CD4-positive, alpha-beta memory T cell (primary cell): ENCODE measurements around the gene LRP1. TPM values are rescaled to one million over a fixed set of nuclear protein-coding genes. Genes with fewer than 3 reads are reported as not detected.

Experiments used
- CTCF ChIA-PET: fragments of 350-600 bp; sonication (Branson Sonifier 250); formaldehyde crosslinking; loops from one replicate; lab custom pipeline; 2021; ENCODE audit warnings: inconsistent platforms; ENCODE audit not compliant: partially characterized antibody; lab: Charles Lee
- POLR2A ChIA-PET: fragments of 350-600 bp; sonication (Branson Sonifier 250); formaldehyde crosslinking; loops from one replicate; lab custom pipeline; 2021; ENCODE audit not compliant: partially characterized antibody; lab: Charles Lee
- DNase-seq, 5 donors: peaks; one replicate each; pipeline versions ENCODE4 v3.0.0 to v3.0.0-alpha.2; 2020 to 2022; ENCODE audit warnings: mixed read lengths in 1 of 5
- H3K27ac ChIP-seq: one replicate; pipeline ENCODE4 v1.7.0; 2013; ENCODE audit warnings: low read depth, low read length
- H3K27me3 ChIP-seq: 2 replicates; pipeline ENCODE4 v1.7.0; 2013; ENCODE audit warnings: mild to moderate bottlenecking, low read length, moderate library complexity; ENCODE audit not compliant: insufficient read depth
- H3K36me3 ChIP-seq: 2 replicates; pipeline ENCODE4 v1.7.0; 2013; ENCODE audit warnings: mild to moderate bottlenecking, low read length, moderate library complexity; ENCODE audit not compliant: insufficient read depth
- H3K4me1 ChIP-seq: 2 replicates; pipeline ENCODE4 v1.7.0; 2013; ENCODE audit warnings: mild to moderate bottlenecking, low read length, moderate library complexity; ENCODE audit not compliant: insufficient read depth
- H3K4me3 ChIP-seq, 2 donors: one replicate each; pipeline ENCODE4 v1.7.0; 2013; ENCODE audit warnings: low read length in 2 of 2, mild to moderate bottlenecking in 1 of 2
- H3K9me3 ChIP-seq, 2 donors: one replicate each; pipeline ENCODE4 v1.7.0; 2013; ENCODE audit warnings: low read length in 2 of 2, control low read depth in 1 of 2; ENCODE audit not compliant: control insufficient read depth in 1 of 2
- H3K27ac Mint-ChIP-seq, 7 donors: one replicate each; pipeline ENCODE4 v1.8.0; 2020 to 2021; ENCODE audit warnings: mixed read lengths in 7 of 7, mild to moderate bottlenecking in 6 of 7, inconsistent platforms in 3 of 7, moderate library complexity in 3 of 7
- H3K27me3 Mint-ChIP-seq, 2 donors: one replicate each; pipeline ENCODE4 v1.8.0; 2020 to 2021; ENCODE audit warnings: mixed read lengths in 2 of 2
- H3K36me3 Mint-ChIP-seq, 2 donors: one replicate each; pipeline ENCODE4 v1.8.0; 2020 to 2021; ENCODE audit warnings: mixed read lengths in 2 of 2, inconsistent platforms in 1 of 2, mild to moderate bottlenecking in 1 of 2
- H3K4me1 Mint-ChIP-seq, 4 donors: one replicate each; pipeline ENCODE4 v1.8.0; 2020 to 2021; ENCODE audit warnings: mixed read lengths in 4 of 4, mild to moderate bottlenecking in 1 of 4
- H3K4me3 Mint-ChIP-seq, 8 donors: one replicate each; pipeline ENCODE4 v1.8.0; 2020 to 2021; ENCODE audit warnings: mixed read lengths in 8 of 8, mild to moderate bottlenecking in 7 of 8, moderate library complexity in 6 of 8, inconsistent platforms in 3 of 8
- H3K9me3 Mint-ChIP-seq, 8 donors: one replicate each; pipeline ENCODE4 v1.8.0; 2020 to 2021; ENCODE audit warnings: mixed read lengths in 8 of 8, mild to moderate bottlenecking in 5 of 8, inconsistent platforms in 3 of 8, moderate library complexity in 1 of 8
- intact Hi-C: fragments of 100-400 bp; cut with micrococcal nuclease; formaldehyde crosslinking; loops from one replicate; pipeline ENCODE4 v1.15.1; 2023
- polyA plus RNA-seq, 2 donors: library from polyadenylated mRNA; unstranded; fragments of 300-500 nt; fragmentation: Illumina TruSeq; gene quantifications; one replicate each; pipeline ENCODE4 v1.2.3, GENCODE V29; 2021
- total RNA-seq, 2 experiments: library from RNA; stranded (reverse); gene quantifications; one replicate each; pipeline ENCODE4 v1.2.3, GENCODE V29; 2021

The LRP1 gene
- total and polyA plus RNA-seq, 4 experiments from 2014 or later, result 0.38 to 11.6 (median 9.7) TPM; not detected in 1

- peak in 4 of 5 donors; percentile 29 to 60 (median 36) for DNase-seq
- H3K27me3 ChIP-seq, result no peaks in the 10 kb centered on the region
- no peaks in the 10 kb centered on the region for H3K9me3 ChIP-seq
- peak overlapping the region; percentile 94 to 99 (median 98) for H3K27ac Mint-ChIP-seq
- ChIA-PET POLR2A (interaction anchor here (1.0 to 17.6 kb wide), 7 partner anchors 8 to 329 kb away, joined by 3 to 622 read pairs (median 33); partner anchors contain the start of genes NEMP1 and STAT6), CTCF (interaction anchor here (8.9 to 11.0 kb wide), 2 partner anchors 15 to 24 kb away, joined by 109 to 184 read pairs; partner anchors contain the start of gene STAT6)
- no peaks in the 10 kb centered on the region for H3K9me3 Mint-ChIP-seq
- peak overlapping the region; percentile 97 for H3K27ac ChIP-seq
- H3K27me3 Mint-ChIP-seq, result no peaks in the 10 kb centered on the region
- H3K36me3 Mint-ChIP-seq, result peaks cover 0 to 26% of the 10 kb centered on the region in 2 donors
- H3K4me3 Mint-ChIP-seq, result peak overlapping the region; percentile 89 to 95 (median 93)
- peaks cover 31% of the 10 kb centered on the region for H3K4me1 ChIP-seq
- H3K36me3 ChIP-seq, result peaks cover under 1% of the 10 kb centered on the region
- intact Hi-C loops, result loop anchor here (1.0 to 5.0 kb wide), 4 partner anchors 22 to 761 kb away; partner anchors contain the start of genes CDK4 and CTDSP2
- H3K4me1 Mint-ChIP-seq, result peaks cover 28 to 58% (median 39%) of the 10 kb centered on the region in 4 donors
- H3K4me3 ChIP-seq, result peak overlapping the region; percentile 62 to 90
These were observed 41.7 kb upstream of the LRP1 start for GRCh38 chr12:57086493-57087009.

DNA sequence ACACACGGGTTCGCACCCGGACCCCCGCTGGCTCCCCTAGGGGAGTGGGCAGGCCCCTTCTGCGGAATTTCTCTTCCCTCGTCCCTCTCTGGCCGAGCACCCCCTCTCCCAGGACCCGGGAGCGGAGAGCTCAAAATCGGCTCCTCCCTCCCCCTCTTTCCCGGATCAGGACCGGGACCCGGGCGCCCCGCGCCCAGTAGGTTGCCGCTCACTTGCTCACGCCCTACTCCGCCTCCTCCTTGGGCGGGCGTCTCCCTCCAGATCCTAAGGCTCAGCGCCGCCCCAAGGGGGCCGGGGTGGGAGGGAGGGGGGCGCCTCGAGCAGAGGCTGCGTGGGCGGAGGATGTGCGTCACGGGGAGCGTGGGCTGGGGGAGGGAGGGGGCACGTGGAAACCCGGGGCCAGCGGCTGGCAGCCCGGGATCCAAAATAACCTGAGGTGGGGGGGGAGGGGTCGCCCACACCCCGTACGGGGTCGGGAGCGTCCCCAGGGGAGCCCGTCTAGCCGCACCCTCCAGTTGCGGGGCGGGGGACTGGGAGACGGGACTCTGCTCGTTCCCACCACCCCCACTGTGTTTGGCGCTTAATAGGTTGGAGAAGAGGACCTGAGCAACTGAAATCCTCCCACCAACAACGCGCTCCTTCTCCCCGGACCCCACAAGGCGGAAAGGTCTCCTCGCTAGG is 41.1 kb upstream of the LRP1 start:
- H3K4me3 ChIP-seq, result peak overlapping the region; percentile 90 to 91
- POLR2A ChIA-PET, result interaction anchor here (1.0 to 17.6 kb wide), 8 partner anchors 8 to 969 kb away, joined by 3 to 622 read pairs (median 20); partner anchors contain the start of genes NEMP1, STAT6 and ZC3H10
- peaks cover 37% of the 10 kb centered on the region for H3K4me1 ChIP-seq
- Mint-ChIP-seq H3K4me3 (peak overlapping the region; percentile 90 to 98 (median 95)), H3K27ac (peak overlapping the region; percentile 98 to 99 (median 99)), H3K9me3 (no peaks in the 10 kb centered on the region), H3K4me1 (peaks cover 30 to 63% (median 42%) of the 10 kb centered on the region in 4 donors), H3K27me3 (no peaks in the 10 kb centered on the region), H3K36me3 (peaks cover 0 to 29% of the 10 kb centered on the region in 2 donors)
- H3K27me3 ChIP-seq, result no peaks in the 10 kb centered on the region
- peak overlapping the region; percentile 97 for H3K27ac ChIP-seq
- CTCF ChIA-PET, result interaction anchor here (8.9 to 11.0 kb wide), 2 partner anchors 15 to 23 kb away, joined by 109 to 184 read pairs; partner anchors contain the start of gene STAT6
- peak; percentile 83 to 95 (median 84) for DNase-seq
- intact Hi-C loops, result loop anchor here (1.0 to 5.0 kb wide), 4 partner anchors 23 to 760 kb away; partner anchors contain the start of genes CDK4 and CTDSP2
- H3K36me3 ChIP-seq, result peaks cover 3% of the 10 kb centered on the region
- no peaks in the 10 kb centered on the region for H3K9me3 ChIP-seq

DNA sequence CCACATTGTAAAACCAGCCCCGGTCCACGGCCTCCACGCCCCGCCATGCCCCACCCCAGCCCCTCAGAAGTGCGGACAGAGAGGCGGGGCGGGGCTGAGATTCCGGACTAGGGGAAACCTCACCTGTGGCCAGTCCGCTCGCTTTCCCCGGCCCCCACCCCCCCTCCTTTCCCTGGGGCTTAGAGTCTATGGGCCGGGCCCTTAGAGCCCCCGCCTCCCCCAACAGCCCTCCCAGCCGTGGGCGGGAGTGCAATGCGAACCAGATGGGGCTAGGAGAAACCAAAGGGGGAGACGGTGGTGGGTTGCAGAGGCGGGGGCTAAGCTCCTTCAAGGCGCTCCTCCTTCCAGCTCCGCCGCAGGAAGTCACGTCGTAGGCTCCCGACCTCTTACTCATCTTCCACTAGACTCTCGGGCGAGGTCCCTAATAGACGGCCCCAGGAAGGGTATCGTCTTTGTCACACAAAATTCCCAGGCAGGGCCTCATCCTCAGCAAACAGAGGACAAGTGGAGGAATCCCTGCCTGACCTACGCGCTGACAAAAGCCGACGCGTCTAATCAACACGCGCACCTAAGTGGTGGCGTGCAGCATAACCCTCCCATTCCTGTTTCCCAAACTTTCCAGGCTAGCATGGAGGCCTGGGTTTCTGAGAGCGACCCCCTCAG is 40.5 kb upstream of the LRP1 start:
- intact Hi-C loops, result loop anchor here (1.0 to 5.0 kb wide), 6 partner anchors 10 to 759 kb away; partner anchors contain the start of genes CDK4, CTDSP2, NEMP1 and STAT6
- ChIA-PET POLR2A (interaction anchor here (0.6 to 17.6 kb wide), 10 partner anchors 9 to 969 kb away, joined by 3 to 622 read pairs (median 8); partner anchors contain the start of genes GLI1, LRP1, NEMP1 and SHMT2), CTCF (interaction anchor here (8.9 to 11.0 kb wide), 2 partner anchors 16 to 23 kb away, joined by 109 to 184 read pairs; partner anchors contain the start of gene STAT6)
- Histone ChIP-seq H3K36me3 (peaks cover 8% of the 10 kb centered on the region), H3K4me1 (peaks cover 44% of the 10 kb centered on the region), H3K9me3 (no peaks in the 10 kb centered on the region), H3K27me3 (no peaks in the 10 kb centered on the region), H3K27ac (peak overlapping the region; percentile 97), H3K4me3 (peak overlapping the region; percentile 90 to 91)
- Mint-ChIP-seq H3K4me3 (peak overlapping the region; percentile 90 to 98 (median 95)), H3K4me1 (peaks cover 35 to 69% (median 46%) of the 10 kb centered on the region in 4 donors), H3K36me3 (peaks cover 0 to 34% of the 10 kb centered on the region in 2 donors), H3K27ac (peak overlapping the region; percentile 97 to 99 (median 98)), H3K9me3 (no peaks in the 10 kb centered on the region), H3K27me3 (no peaks in the 10 kb centered on the region)
- peak; percentile 60 to 89 (median 63) for DNase-seq

DNA sequence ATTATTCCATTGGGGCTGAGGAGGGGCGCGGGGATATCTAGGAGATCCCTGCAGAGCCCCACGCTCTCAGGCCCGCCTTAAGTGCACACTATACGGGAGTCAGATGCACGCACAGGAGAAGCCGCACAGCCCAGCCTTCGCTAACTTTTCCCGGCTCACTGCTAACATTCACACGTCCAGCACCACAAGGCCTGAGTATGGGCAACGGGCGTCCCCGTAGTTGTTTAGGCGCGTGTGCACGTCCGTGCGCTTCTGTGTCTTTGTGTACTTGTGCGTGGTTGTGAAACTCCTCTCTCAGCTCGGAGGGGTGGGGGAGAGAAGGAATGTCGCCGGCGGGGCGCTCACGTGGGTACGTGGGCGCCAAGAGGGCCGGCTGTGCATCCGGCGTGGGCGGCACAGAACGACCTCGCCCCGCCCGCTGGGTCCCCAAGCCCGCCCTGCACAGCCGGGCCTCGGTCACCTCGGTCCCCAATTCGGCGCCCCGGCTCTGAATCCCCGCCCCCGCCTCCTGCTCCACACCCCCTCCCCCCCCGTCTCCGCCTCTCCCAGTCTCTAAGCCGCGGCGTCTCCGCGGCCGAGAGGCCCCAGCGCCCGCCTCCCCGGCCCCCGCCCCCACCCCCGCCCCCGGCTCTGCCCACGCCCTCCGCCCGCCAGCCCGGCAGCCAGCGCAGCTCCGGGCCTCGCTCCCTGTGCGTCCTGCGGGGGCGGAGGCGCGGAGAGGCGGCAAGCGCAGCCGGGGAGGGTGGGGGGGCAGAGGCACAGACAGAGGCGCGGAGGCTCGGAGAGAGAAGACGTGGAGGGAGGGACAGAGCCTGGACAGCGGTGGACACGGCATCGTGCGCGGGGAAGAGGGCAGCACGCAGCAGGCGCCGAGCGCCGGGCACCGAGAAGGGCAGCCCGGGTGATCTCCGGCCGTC is 39.7 kb upstream of the LRP1 start, which contains the start of gene NAB2:
Gene NAB2 (plus strand): TSS at position 761 of the 917 bp plus-strand sequence. CDS start 158 bp downstream, outside the sequence.
- Histone ChIP-seq H3K9me3 (no peaks in the 10 kb centered on the region), H3K27me3 (no peaks in the 10 kb centered on the region), H3K4me1 (peaks cover 52% of the 10 kb centered on the region), H3K27ac (peak within 1 kb of the TSS; percentile 97), H3K4me3 (peak within 1 kb of the TSS; percentile 90 to 91), H3K36me3 (peaks cover 9% of the 10 kb centered on the region)
- Mint-ChIP-seq H3K27me3 (no peaks in the 10 kb centered on the region), H3K36me3 (peaks cover 0 to 37% of the 10 kb centered on the region in 2 donors), H3K9me3 (no peaks in the 10 kb centered on the region), H3K4me1 (peaks cover 40 to 77% (median 53%) of the 10 kb centered on the region in 4 donors), H3K4me3 (peak within 1 kb of the TSS; percentile 92 to 98 (median 95)), H3K27ac (peak within 1 kb of the TSS; percentile 97 to 99 (median 98))
- ChIA-PET POLR2A (interaction anchor here (0.6 to 17.6 kb wide), 12 partner anchors 10 to 970 kb away, joined by 3 to 622 read pairs (median 6); partner anchors contain the start of genes BAZ2A, GLI1, LRP1 and NEMP1), CTCF (interaction anchor here (1.6 to 11.0 kb wide), 3 partner anchors 9 to 22 kb away, joined by 6 to 184 read pairs (median 109); partner anchors contain the start of genes NEMP1 and STAT6)
- intact Hi-C loops, result loop anchor here (1.0 to 5.0 kb wide), 5 partner anchors 10 to 759 kb away; partner anchors contain the start of genes CDK4, CTDSP2, NEMP1 and STAT6
- DNase-seq, result peak; percentile 89 to 94 (median 92)

GRCh38 chr12:57089271-57090245 is 38.7 kb upstream of the LRP1 start:
- H3K4me3 ChIP-seq, result peak overlapping the region; percentile 67 to 76

More at GRCh38 chr12:57089271-57090245, 38.7 kb upstream of the LRP1 start:
- Histone ChIP-seq H3K27ac (peak overlapping the region; percentile 53), H3K9me3 (no peaks in the 10 kb centered on the region), H3K36me3 (peaks cover 12% of the 10 kb centered on the region), H3K27me3 (no peaks in the 10 kb centered on the region), H3K4me1 (peaks cover 62% of the 10 kb centered on the region)
- ChIA-PET CTCF (interaction anchor here (0.6 to 11.0 kb wide), 5 partner anchors 9 to 158 kb away, joined by 3 to 184 read pairs (median 8); partner anchors contain the start of genes NEMP1 and STAT6), POLR2A (interaction anchor here (0.5 to 17.6 kb wide), 8 partner anchors 9 to 460 kb away, joined by 4 to 622 read pairs (median 22); partner anchors contain the start of genes BAZ2A, LRP1, NEMP1 and SHMT2)
- Mint-ChIP-seq H3K9me3 (no peaks in the 10 kb centered on the region), H3K36me3 (peaks cover 0 to 39% of the 10 kb centered on the region in 2 donors), H3K4me1 (peaks cover 44 to 84% (median 60%) of the 10 kb centered on the region in 4 donors), H3K4me3 (peak overlapping the region; percentile 92 to 95 (median 94)), H3K27ac (peak overlapping the region; percentile 85 to 96 (median 93)), H3K27me3 (no peaks in the 10 kb centered on the region)
- DNase-seq, result peak; percentile 26 to 53 (median 36)
- intact Hi-C loops, result loop anchor here (5.0 kb wide), 3 partner anchors 452 to 758 kb away; partner anchors contain the start of genes CDK4 and CTDSP2
